Esophagus muscularis mucosa (tissue), 4 donors: ENCODE data around the gene ZNF334. TPM values are rescaled to one million over a fixed set of nuclear protein-coding genes. Genes with fewer than 3 reads are reported as not detected.

Source experiments
- DNase-seq: peaks from one replicate; pipeline ENCODE4 v3.0.0-alpha.2; 2017; ENCODE audit errors: extremely low spot score
- H3K27ac ChIP-seq, 4 donors: fragments of 200-600 bp; sonication (generic); replicated peaks in 1 of 4; 1 replicate in 3 of 4; 2 replicates in 1 of 4; pipeline ENCODE4 v1.5.1; 2016 to 2019; ENCODE audit warnings: mild to moderate bottlenecking in 1 of 4
- H3K27me3 ChIP-seq, 4 donors: fragments of 200-600 bp; sonication (generic); one replicate each; pipeline versions ENCODE4 v1.5.1 to v1.6.0; 2016 to 2019
- H3K36me3 ChIP-seq, 4 donors: fragments of 200-600 bp; sonication (generic); one replicate each; pipeline ENCODE4 v1.5.1; 2016 to 2019
- H3K4me1 ChIP-seq, 4 donors: fragments of 200-600 bp; sonication (generic); one replicate each; pipeline ENCODE4 v1.5.1; 2016 to 2019
- H3K4me3 ChIP-seq, 4 donors: fragments of 200-600 bp; sonication (generic); 1 replicate in 2 of 4; 2 replicates in 2 of 4; pipeline ENCODE4 v1.5.1; 2016 to 2019; ENCODE audit warnings: mild to moderate bottlenecking in 4 of 4, moderate library complexity in 1 of 4
- H3K9me3 ChIP-seq, 4 donors: fragments of 200-600 bp; sonication (generic); 1 replicate in 3 of 4; 2 replicates in 1 of 4; pipeline ENCODE4 v1.5.1; 2016 to 2019
- CTCF ChIP-seq, 3 experiments: fragments of 200-600 bp in 2 of 3; fragments of 450-650 bp in 1 of 3; sonication (generic) in 2 of 3; IDR thresholded peaks; one replicate each; pipeline ENCODE4 v1.5.1; 2017 to 2019; ENCODE audit warnings: antibody characterized with exemption in 3 of 3, mild to moderate bottlenecking in 2 of 3, moderate library complexity in 1 of 3
- EP300 ChIP-seq: sonication (generic); formaldehyde crosslinking; IDR thresholded peaks from one replicate; pipeline ENCODE4 v1.6.1; 2017; ENCODE audit warnings: antibody characterized with exemption
- POLR2A ChIP-seq: fragments of 450-650 bp; IDR thresholded peaks from one replicate; pipeline ENCODE4 v1.6.1; 2017; ENCODE audit warnings: antibody characterized with exemption, moderate library complexity, mild to moderate bottlenecking, low read depth
- POLR2AphosphoS5 ChIP-seq, 2 donors: sonication (generic); formaldehyde crosslinking; IDR thresholded peaks; one replicate each; pipeline ENCODE4 v1.6.1; 2017; ENCODE audit warnings: antibody characterized with exemption in 2 of 2
- WGBS: methylation state at CpG from one replicate; pipeline ENCODE4 v1.1.5; 2018; 5-methylcytosine and 5-hydroxymethylcytosine counted together
- intact Hi-C: fragments of 100-400 bp; cut with DNase I; formaldehyde crosslinking; loops from one replicate; pipeline ENCODE4 v1.15.1; 2023
- total RNA-seq, 4 donors: library from RNA; depleted of rRNA; stranded (reverse); fragments of >200 nt; gene quantifications; one replicate each; pipeline versions ENCODE4 v1.1.0 to v1.2.1, GENCODE V29; 2016

The ZNF334 gene
- total RNA-seq, 4 donors from 2014 or later: 0.50 to 2.5 (median 0.95) TPM

DNA sequence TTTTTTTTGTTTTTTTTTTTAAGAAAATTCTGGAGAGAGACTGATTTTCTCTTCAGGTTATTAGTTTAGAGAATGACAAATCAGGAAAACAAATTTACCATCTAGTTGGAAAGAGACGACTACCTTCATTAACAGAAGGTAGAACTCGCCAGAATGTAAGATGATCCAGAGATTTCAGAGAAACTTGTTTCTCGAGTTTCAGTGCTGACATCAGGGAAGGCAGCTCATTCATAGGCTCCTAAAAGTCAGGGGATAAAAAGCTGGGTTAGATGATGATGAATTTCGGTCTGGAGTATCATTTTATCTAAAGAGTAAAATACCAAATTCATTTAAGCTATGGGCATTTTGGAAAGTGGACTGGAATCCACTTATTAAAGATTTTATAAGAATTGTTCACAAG lies 27.9 kb downstream of the ZNF334 start:
- WGBS: 54% methylated on average over 4 of the region's 4 CpGs
- TF ChIP-seq POLR2A (no peak), EP300 (no peak), POLR2AphosphoS5 (IDR thresholded peaks at IDR 0.05) (no peak), CTCF (IDR thresholded peaks at IDR 0.05) (no peak)
- intact Hi-C loops: no loop called here

DNA sequence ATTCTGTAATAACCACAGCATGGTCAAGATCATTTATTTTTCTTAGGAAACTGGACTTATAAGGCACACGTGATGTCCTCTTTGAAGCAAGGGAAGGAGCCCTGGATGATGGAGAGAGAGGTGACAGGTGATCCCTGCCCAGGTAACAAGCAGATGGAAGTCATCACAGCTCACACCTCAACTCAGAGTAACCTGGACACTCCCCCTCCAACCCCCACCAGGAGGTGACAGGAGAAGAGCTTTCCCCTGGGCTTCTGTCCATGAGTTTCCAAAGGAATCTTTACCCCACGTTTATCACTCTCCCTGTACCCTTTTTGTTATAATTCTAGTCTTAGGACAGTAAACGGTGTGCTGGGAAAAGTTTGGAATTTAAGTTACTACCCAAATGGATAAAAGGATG lies 28.4 kb downstream of the ZNF334 start:
- Histone ChIP-seq H3K36me3 (no peaks in the 10 kb centered on the region), H3K9me3 (no peaks in the 10 kb centered on the region), H3K4me3 (no peak overlapping the region), H3K27ac (no peak overlapping the region), H3K27me3 (peaks cover 0 to 6% (median 2%) of the 10 kb centered on the region in 4 donors), H3K4me1 (no peaks in the 10 kb centered on the region)
- no peak for DNase-seq
- 54% methylated on average over 3 of the region's 3 CpGs for WGBS
- TF ChIP-seq POLR2AphosphoS5 (IDR thresholded peaks at IDR 0.05): no peak
- TF ChIP-seq CTCF (IDR thresholded peaks at IDR 0.05): no peak
- TF ChIP-seq POLR2A: no peak
- no peak for TF ChIP-seq EP300
- intact Hi-C loops: no loop called here

More for the DNA sequence above, 27.9 kb downstream of the ZNF334 start:
- Histone ChIP-seq H3K4me3 (no peak overlapping the region), H3K9me3 (no peaks in the 10 kb centered on the region), H3K27ac (no peak overlapping the region), H3K27me3 (peaks cover 0 to 6% (median 2%) of the 10 kb centered on the region in 4 donors), H3K4me1 (no peaks in the 10 kb centered on the region), H3K36me3 (no peaks in the 10 kb centered on the region)
- no peak for DNase-seq

DNA sequence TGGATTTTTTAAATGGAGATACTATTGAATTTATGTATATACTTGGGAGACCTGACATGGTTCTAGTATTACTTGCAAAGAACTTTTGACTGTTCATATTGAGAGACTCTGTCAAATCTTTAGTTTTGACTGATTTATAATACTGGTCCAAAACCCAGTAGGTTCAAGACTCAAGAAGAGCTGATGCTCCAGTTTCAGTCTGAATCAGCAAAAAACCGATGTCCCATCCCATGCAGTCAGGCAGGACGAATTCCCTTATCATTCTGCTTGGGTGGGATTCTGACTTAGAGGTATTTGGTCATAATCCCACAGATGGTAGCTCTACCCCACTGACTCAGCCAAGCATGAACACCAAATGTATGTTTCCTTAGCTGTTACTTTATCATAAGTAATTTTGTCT lies 29.5 kb downstream of the ZNF334 start:
- no peak overlapping the region for H3K4me3 ChIP-seq
- H3K36me3 ChIP-seq: no peaks in the 10 kb centered on the region
- no peaks in the 10 kb centered on the region for H3K9me3 ChIP-seq
- H3K4me1 ChIP-seq: no peaks in the 10 kb centered on the region
- H3K27me3 ChIP-seq: peaks cover 0 to 6% (median 2%) of the 10 kb centered on the region in 4 donors
- intact Hi-C loops: no loop called here
- no peak for DNase-seq
- no peak overlapping the region for H3K27ac ChIP-seq
- 76% methylated on average over 2 of the region's 2 CpGs for WGBS
- no peak for TF ChIP-seq POLR2AphosphoS5 (IDR thresholded peaks at IDR 0.05)
- TF ChIP-seq CTCF (IDR thresholded peaks at IDR 0.05): no peak
- no peak for TF ChIP-seq POLR2A
- no peak for TF ChIP-seq EP300

DNA sequence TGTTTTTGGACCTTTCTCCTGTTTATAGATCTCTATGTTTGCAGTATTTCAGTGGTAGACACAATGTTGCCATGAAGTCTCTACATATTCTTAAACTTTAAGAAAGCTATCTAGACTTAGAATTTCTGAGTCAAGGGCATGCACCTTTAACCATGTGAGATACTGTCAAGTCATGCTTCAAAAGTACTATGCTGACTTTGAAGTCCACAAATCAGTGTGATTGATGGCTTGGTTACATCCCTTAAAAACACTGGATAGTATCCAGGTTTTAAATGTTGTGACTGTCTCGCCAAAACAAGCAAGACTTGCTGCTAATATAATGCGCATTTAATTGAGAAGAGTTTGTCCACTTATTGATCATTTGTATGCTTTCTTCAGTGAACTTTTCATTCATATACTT lies 30.5 kb downstream of the ZNF334 start:
- TF ChIP-seq EP300 (no peak), POLR2A (no peak), POLR2AphosphoS5 (IDR thresholded peaks at IDR 0.05) (no peak), CTCF (IDR thresholded peaks at IDR 0.05) (no peak)
- no peak overlapping the region for H3K4me3 ChIP-seq
- intact Hi-C loops: no loop called here
- no peak overlapping the region for H3K27ac ChIP-seq
- no peaks in the 10 kb centered on the region for H3K9me3 ChIP-seq
- DNase-seq: no peak
- no peaks in the 10 kb centered on the region for H3K36me3 ChIP-seq
- H3K27me3 ChIP-seq: peaks cover 0 to 3% (median 2%) of the 10 kb centered on the region in 4 donors
- WGBS: 81% methylated on average over 2 of the region's 2 CpGs
- no peaks in the 10 kb centered on the region for H3K4me1 ChIP-seq

DNA sequence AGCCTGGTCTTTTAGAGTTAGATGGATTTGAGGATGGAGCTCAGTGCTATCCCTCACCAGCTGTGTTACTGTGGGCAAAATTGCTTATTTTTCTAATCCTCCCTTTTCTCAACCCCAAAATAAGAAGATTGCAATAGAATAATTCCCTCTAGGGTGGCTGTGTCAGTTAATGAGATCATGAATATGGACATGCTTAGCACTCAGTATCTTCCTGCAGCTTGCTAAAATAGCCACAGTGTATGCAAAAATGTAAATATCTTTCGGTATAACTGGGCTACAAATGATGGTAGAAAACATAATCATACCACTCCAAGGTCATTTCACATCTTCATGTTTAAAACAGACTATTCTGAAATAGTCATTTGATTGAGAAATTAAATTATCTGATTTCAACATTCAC lies 35.7 kb downstream of the ZNF334 start:
- no peaks in the 10 kb centered on the region for H3K9me3 ChIP-seq

More for the DNA sequence above, 35.7 kb downstream of the ZNF334 start:
- Histone ChIP-seq H3K36me3 (no peaks in the 10 kb centered on the region), H3K4me3 (no peak overlapping the region), H3K4me1 (no peaks in the 10 kb centered on the region), H3K27me3 (no peaks in the 10 kb centered on the region), H3K27ac (no peak overlapping the region)
- 71% methylated on average over 1 of the region's 1 CpG for WGBS
- TF ChIP-seq CTCF (IDR thresholded peaks at IDR 0.05): no peak
- TF ChIP-seq EP300: no peak
- no peak for TF ChIP-seq POLR2A
- no peak for TF ChIP-seq POLR2AphosphoS5 (IDR thresholded peaks at IDR 0.05)
- intact Hi-C loops: no loop called here
- DNase-seq: no peak
